Lower lobe of right lung (tissue), 2 donors: ENCODE measurements around the gene NCBP3. TPM values are rescaled to one million over a fixed set of nuclear protein-coding genes. Genes with fewer than 3 reads are reported as not detected.
"Not testable (repeated sequence)": the region's sequence is repeated elsewhere in the genome, so short reads cannot be mapped to it uniquely, and the experiment has no call there.

Experiments
- ATAC-seq, 2 donors: fragments of 200-7000 bp; cut with Tn5 transposase; one replicate each; pipeline ENCODE4 v1.9.1; 2020 to 2022; ENCODE audit warnings: mild to moderate bottlenecking in 2 of 2, moderate library complexity in 2 of 2
- DNase-seq: peaks from one replicate; pipeline ENCODE4 v3.0.0-alpha.2; 2020
- H3K27ac ChIP-seq: fragments of 200-600 bp; one replicate; pipeline ENCODE4 v1.8.0; 2022
- H3K27me3 ChIP-seq: fragments of 200-600 bp; one replicate; pipeline ENCODE4 v1.8.0; 2022; ENCODE audit warnings: low read depth
- H3K36me3 ChIP-seq: fragments of 200-600 bp; one replicate; pipeline ENCODE4 v1.8.0; 2022; ENCODE audit warnings: mild to moderate bottlenecking
- H3K4me1 ChIP-seq: fragments of 200-600 bp; one replicate; pipeline ENCODE4 v1.8.0; 2022
- H3K4me3 ChIP-seq: fragments of 200-600 bp; one replicate; pipeline ENCODE4 v1.8.0; 2022; ENCODE audit warnings: mild to moderate bottlenecking
- H3K9me3 ChIP-seq: fragments of 200-600 bp; one replicate; pipeline ENCODE4 v1.8.0; 2022
- CTCF ChIP-seq: fragments of 200-600 bp; IDR thresholded peaks from one replicate; pipeline ENCODE4 v1.8.0; 2022; ENCODE audit warnings: antibody characterized with exemption, mild to moderate bottlenecking
- intact Hi-C: fragments of 100-400 bp; cut with DNase I; formaldehyde crosslinking; loops from one replicate; pipeline ENCODE4 v1.11.0; 2022
- total RNA-seq: library from RNA; stranded (reverse); fragmentation: NEBNext Ultra II Directional; extraction: Animal tissue kit (Norgen Biotek cat#: 25700); gene quantifications from one replicate; pipeline ENCODE4 v1.2.1, GENCODE V29; 2021
- donor health status: DM: no; HTN: yes; CAD: no; lungs with severe emphysema.

NCBP3 gene
- total RNA-seq, 1 donor from 2014 or later, result 40.3 TPM

DNA sequence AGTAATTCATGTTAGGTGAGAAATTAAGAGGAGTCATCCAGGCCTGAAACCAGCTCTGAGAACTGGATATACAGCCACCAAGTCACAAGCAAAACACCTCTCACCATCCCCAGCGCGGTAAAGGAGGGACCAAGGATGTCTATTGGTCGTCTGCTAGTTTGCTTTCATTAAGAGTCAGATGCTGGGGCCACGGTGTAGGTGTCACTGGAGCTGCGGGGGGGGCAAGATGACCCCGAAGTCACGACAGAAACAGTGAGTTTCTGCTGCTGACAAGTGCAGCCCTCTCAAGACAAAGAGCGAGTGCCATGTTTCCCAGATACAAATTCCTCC lies 790 bp downstream of the NCBP3 start:
- intact Hi-C loops, result no loop called here
- no peaks in the 10 kb centered on the region for H3K9me3 ChIP-seq
- H3K36me3 ChIP-seq, result peaks cover 42% of the 10 kb centered on the region
- peak overlapping the region; percentile 87 for H3K4me3 ChIP-seq
- no peak for DNase-seq
- H3K27me3 ChIP-seq, result no peaks in the 10 kb centered on the region
- peaks cover 20% of the 10 kb centered on the region for H3K4me1 ChIP-seq
- peak overlapping the region; percentile 90 for H3K27ac ChIP-seq
- no peak for TF ChIP-seq CTCF
- ATAC-seq, result peak in 1 of 2 donors; percentile 8

DNA sequence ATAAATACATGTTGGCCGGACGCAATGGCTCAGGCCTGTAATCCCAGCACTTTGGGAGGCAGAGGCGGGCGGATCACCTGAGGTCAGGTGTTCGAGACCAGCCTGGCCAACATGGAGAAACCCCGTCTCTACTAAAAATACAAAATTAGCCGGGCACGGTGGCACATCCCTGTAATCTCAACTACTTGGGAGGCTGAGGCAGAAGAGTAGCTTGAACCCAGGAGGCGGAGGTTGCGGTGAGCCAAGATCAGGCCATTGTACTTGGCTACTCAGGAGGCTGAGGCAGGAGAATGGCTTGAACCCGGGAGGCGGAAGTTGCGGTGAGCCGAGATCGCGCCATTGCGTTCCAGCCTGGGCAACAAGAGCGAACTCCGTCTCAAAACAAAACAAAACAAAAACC lies 1.5 kb downstream of the NCBP3 start:
- Histone ChIP-seq H3K4me1 (peaks cover 20% of the 10 kb centered on the region), H3K36me3 (peaks cover 49% of the 10 kb centered on the region), H3K4me3 (peak overlapping the region; percentile 87)
- H3K27me3 ChIP-seq, H3K27ac ChIP-seq, intact Hi-C loops, DNase-seq, ATAC-seq, H3K9me3 ChIP-seq: not testable (repeated sequence)

- peaks cover 20% of the 10 kb centered on the region for H3K4me1 ChIP-seq
- peaks cover 54% of the 10 kb centered on the region for H3K36me3 ChIP-seq
- intact Hi-C loops, result no loop called here
- peak; percentile 41 for TF ChIP-seq CTCF
- no peaks in the 10 kb centered on the region for H3K9me3 ChIP-seq
- H3K27me3 ChIP-seq, result no peaks in the 10 kb centered on the region
- ATAC-seq (no peak), DNase-seq (no peak)
- no peak overlapping the region for H3K27ac ChIP-seq
- H3K4me3 ChIP-seq, result no peak overlapping the region
These were observed 2.0 kb downstream of the NCBP3 start for GRCh38 chr17:3843935-3844516.

GRCh38 chr17:3838206-3838605 lies 7.8 kb downstream of the NCBP3 start:
- Histone ChIP-seq H3K36me3 (peaks cover 97% of the 10 kb centered on the region), H3K27me3 (no peaks in the 10 kb centered on the region), H3K27ac (no peak overlapping the region), H3K9me3 (no peaks in the 10 kb centered on the region), H3K4me1 (peaks cover 12% of the 10 kb centered on the region), H3K4me3 (no peak overlapping the region)
- TF ChIP-seq CTCF, result no peak
- ATAC-seq (peak; percentile 40 to 52), DNase-seq (no peak)
- intact Hi-C loops, result no loop called here

- intact Hi-C loops, result no loop called here
- TF ChIP-seq CTCF, result no peak
- no peak overlapping the region for H3K27ac ChIP-seq
- ATAC-seq, result no peak
- H3K9me3 ChIP-seq, result no peaks in the 10 kb centered on the region
- H3K4me3 ChIP-seq, result no peak overlapping the region
- H3K4me1 ChIP-seq, result peaks cover 12% of the 10 kb centered on the region
- peaks cover 92% of the 10 kb centered on the region for H3K36me3 ChIP-seq
- no peaks in the 10 kb centered on the region for H3K27me3 ChIP-seq
- DNase-seq, result no peak
These were observed 9.5 kb downstream of the NCBP3 start for GRCh38 chr17:3836551-3836950.

- DNase-seq, result no peak
- Histone ChIP-seq H3K27ac (no peak overlapping the region), H3K4me3 (no peak overlapping the region), H3K4me1 (peaks cover 8% of the 10 kb centered on the region), H3K36me3 (peaks cover 85% of the 10 kb centered on the region), H3K27me3 (no peaks in the 10 kb centered on the region), H3K9me3 (no peaks in the 10 kb centered on the region)
- intact Hi-C loops, result no loop called here
- no peak for ATAC-seq
- no peak for TF ChIP-seq CTCF
These were observed 10.4 kb downstream of the NCBP3 start for GRCh38 chr17:3835410-3836229.
